NCI-H1092 treated with DMSO at 0.1 percent for 48 hours (cell line): ENCODE measurements around the gene CMSS1.

Experiments
- DNase-seq: peaks from one replicate; lab custom pipeline; 2025; lab: John Stamatoyannopoulos, UW

Gene CMSS1

GRCh38 chr3:100059472-100059871 is 241.8 kb downstream of the CMSS1 start:
- no peak for DNase-seq

DNA sequence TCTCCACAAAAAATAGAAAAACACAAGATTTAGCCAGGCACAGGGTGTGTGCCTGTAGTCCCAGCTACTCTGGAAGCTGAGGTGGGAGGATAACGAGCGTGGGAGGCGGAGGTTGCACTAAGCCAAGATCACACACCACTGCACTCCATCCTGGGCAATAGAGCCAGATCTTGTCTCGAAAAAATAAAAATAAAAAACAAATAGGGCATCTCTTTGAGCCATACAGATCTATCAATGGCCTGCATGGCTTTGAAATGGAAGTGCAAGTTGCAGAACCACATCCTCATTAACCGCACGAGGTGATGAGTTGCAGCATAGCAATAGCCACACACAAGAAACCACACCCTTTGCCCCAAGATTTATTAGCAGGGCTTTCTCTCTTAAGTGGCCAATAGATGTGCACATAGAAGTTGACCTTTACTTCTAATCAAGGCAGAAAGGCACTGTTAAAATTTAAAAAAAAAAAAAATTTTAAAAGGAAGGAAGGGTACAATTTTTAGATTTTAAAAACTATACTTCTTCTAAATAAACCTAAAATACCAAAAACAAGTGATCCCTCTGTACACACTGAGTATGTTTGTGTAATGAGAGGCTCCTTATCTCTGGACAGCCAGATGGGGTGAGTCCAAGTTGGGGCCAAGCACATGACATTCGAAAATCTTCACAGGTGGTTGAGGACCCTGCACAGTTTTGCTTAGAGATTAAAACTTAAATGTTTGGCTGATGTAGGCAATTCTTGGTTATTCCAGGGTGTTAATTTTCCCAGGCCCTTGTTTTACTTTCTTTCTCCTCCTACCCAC is 243.2 kb downstream of the CMSS1 start:
- DNase-seq = no peak

DNA sequence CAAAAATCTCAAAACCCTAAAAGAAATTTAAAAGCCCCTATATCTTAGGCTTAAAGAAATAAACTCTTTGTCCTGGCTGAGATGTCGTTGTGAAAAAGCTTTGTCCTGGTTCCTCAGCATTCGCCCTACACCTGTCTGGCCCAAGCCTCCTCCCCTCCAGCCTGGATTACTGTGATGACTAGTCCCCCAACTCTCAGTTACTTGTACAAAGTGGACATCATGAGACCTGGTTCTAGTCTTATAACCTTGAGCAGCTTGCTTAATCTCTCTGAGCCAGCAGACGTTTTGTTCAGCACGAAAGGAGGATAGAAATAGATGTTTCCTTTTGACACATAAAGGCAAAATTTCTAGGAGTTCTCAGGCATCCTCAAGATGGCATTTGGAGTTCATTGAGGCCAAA is 245.0 kb downstream of the CMSS1 start:
- DNase-seq = no peak

DNA sequence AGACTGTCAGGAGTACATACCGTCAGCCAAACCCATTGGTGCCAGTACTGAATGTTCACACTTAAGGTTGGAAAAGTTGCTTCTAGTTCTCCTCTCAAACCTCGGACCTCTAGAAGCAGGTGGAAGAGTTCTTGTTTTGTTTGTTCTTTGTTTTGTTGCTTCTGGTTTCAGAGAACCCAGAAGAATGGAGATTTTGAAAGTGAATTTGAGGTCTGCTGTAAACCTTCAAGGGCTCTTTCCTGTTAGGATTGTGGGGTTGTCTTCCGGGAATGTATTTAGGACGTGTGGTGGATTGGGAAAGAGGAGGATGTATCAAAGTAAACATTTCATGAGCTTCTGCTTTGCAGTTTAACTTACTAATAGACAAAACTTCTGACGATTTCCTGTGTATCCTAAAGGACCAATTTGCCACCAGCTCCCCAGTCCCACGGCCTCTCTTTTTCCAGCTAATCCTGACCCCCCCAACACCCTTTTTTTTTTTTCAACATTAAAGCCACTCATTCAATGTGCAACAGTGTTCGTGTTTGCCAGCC is 246.3 kb downstream of the CMSS1 start:
- no peak for DNase-seq

DNA sequence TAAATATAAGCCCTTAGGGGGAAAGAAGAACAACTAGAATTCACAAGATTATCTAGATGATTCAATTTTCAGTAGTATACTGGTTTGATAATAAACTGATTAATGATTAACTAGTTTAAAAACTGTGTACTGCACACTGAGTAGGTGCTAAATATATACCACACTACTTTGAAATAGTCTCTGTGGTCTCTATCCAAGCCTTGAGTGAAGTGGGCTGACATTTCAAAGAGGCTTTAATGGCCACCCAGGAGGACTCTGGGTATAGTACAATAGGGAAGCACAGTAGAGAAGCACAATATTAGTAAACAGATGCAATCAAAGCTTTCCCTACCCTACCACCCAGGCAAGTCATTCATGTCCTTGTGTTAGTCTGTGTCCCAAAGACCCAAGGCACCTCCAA is 249.9 kb downstream of the CMSS1 start:
- no peak for DNase-seq

DNA sequence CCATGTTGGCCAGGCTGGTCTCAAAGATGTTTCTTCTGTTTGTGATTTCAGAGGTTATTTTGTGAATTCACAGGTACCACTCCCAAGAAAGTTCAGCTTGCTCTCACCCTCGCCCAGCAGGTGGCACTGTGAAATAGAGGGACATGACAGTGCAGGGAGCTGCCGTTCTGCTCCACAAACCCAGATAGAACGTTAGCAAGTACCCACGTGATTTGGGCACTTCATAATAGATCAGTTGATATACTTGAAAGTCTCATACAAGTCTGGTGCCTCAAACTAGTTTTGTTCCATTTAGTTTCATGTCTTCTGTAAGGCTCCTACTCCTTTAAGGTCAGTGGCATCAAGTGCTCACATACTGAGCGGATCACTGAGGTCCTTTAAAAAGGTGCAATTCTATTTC is 251.2 kb downstream of the CMSS1 start:
- peak; percentile 79 for DNase-seq

- no peak for DNase-seq
These were observed 251.8 kb downstream of the CMSS1 start for GRCh38 chr3:100069472-100069871.

DNA sequence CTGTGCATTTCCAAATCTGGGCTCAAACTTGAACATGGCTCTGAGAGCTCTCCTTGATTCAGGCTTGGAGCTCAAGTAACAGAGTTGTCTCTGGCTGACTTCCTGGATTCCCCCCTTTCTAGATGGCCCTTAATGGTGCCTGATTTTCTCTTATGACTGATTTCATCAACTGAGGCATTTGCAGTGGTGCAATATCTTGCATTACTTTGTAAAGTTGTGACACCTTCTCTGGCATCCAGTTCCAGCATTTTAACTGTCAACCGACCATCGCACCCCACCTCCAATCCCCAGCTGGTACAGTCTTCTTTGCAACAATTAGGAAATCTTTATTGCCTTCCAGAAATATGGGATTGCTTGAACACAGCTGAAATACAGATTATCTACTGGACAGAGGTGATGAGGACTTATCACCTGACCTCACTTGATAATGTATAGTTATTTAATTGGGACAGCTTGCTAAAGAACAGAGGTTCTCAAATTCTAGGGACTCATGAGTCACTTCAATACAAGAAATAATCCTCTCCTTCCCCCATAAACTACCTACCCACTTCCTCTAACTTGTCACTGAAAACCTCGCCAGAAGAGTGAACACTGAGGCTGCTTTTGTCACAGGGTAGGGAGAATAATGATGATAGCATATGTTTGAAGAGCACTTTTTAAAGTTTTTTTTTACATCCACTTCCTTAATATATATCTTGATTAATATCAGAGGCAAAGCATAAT is 254.8 kb downstream of the CMSS1 start:
- DNase-seq = no peak

GRCh38 chr3:100073049-100073713 is 255.5 kb downstream of the CMSS1 start:
- no peak for DNase-seq

- no peak for DNase-seq
These were observed 256.1 kb downstream of the CMSS1 start for GRCh38 chr3:100073714-100074307.

DNA sequence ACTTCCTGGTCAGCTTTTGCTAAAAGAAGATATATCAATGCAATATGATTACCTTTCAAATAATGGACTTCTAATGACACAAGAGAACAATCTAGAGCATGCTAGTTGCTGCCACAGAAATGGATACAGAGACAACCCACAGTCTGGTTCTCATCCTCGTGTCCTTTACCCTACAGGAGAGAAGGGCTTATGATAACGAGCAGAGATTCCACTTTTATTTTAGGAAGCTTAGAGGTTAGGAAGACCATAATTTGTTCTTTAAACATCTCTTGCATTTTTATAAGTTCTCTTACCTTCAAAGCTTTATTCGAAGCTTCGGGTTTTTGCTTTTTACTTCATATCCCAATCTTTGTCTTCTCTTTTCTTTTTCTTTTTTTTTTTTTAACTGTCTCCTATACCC is 257.5 kb downstream of the CMSS1 start:
- no peak for DNase-seq

GRCh38 chr3:100075851-100076730 is 258.4 kb downstream of the CMSS1 start:
- DNase-seq = no peak

- DNase-seq = no peak
These were observed 259.3 kb downstream of the CMSS1 start for GRCh38 chr3:100076731-100077529.

DNA sequence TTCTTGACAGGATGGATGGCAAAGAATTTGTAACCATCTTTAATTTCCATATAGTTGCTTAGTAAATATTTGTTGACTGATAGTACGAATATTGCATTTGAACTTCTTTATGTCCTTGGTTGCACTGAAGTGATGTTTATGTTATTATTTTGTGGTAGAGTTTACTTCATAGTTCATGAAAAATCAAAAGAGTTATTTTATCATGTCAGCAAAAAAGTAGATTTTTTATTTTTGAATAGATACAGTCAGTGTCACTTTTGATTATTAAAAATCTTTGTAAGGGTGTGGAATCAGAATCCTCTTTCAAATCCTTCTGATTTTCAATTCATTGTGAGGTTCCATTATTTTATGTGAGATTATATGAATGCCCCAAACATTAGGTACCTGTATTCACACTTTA is 261.7 kb downstream of the CMSS1 start:
- DNase-seq = no peak

- DNase-seq = no peak
These were observed 262.9 kb downstream of the CMSS1 start for GRCh38 chr3:100080573-100080972.

DNA sequence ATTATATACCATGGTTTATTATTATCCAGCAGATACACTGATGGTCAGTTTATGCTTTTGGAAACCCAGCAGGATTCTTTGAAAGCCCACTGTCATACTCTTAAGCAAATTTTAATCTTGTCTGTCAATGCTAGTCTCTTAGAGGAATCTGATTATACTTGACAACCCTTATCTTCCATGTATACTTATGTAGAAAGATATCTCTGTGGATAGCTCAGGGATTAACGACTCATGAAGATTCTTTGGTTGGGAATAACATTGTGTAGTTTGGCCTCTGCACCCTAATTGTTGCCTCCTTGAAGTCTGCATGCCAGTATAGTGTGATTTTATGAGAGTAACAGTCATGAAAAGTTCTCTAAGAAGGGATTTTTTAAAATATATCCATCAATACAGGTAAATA is 263.6 kb downstream of the CMSS1 start:
- DNase-seq = no peak

DNA sequence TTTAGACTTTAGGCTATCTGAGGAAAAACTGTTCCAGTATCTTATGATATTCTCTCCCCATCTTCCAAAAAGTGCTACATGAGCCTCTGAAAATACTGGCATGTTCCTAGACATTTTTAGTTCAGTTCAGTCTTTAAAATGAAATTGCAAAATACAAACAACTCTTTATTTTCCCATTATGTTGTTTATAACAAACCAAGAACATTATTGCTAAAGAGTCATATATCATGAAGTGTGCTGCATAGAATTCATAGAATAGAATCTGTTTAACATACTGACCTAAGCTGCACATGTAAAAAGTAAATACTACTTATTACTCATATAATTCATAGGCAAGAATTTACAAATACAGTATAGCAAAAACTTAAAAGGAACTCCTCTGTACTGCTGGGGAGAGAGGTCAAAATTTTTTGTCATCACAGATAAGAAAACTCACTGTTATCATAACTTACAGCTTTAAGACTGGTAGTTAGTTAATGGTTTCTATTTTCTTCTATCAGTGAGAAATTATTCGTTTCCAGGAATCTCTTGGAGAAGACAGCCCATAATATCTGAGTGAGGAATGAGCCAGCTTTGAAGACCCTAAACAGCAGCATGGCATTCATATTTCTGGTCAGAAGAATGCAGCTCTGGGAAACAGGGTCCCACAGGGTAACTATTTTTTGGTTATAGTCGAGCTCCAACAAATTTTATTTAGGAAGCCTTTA is 264.5 kb downstream of the CMSS1 start:
- no peak for DNase-seq

DNA sequence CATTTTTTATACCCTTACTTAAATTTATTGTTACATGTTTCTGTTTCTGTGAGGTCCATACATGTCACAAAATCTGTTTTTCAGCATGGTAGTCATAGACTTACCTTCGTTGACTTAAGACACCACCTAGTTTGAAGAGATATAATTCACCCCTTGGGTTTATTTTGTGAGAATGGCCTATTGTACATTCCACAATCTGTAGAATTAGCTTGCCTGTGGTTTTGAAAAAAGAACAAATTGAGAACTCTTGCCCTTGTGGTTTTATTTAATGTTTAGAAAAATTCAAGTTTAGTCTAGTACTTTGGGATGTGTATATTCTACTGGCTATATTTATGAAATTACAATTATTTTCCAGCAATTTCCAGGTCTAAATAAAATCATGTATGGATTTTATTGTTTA is 265.1 kb downstream of the CMSS1 start:
- no peak for DNase-seq

GRCh38 chr3:100083209-100083608 is 265.5 kb downstream of the CMSS1 start:
- DNase-seq = no peak
